HG02973 (cell line): ENCODE results near the gene CNPY3.

ENCODE experiments used
- ATAC-seq: cut with Tn5 transposase; IDR thresholded peaks from one replicate; pipeline ENCODE4 v1.9.1; 2021; ENCODE audit warnings: moderate library complexity; ENCODE audit not compliant: unreplicated experiment

Gene CNPY3

DNA sequence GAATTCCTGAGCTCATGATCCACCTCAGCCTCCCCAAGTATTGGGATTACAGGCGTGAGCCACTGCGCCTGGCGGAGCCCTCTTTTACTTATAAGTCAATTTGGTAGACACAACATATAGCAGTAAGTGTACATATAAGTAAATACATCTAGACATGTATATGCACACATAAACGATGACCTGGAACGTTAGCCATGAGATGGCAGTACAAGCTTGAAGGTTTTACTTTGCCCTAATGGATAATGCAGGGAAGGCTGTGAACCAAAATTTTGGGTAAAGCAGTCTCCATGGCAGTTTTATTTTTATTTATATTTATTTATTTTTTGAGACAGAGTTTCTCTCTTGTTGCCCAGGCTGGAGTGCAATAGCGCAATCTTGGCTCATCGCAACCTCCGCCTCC lies 28.8 kb downstream of the CNPY3 start:
- ATAC-seq = no peak

DNA sequence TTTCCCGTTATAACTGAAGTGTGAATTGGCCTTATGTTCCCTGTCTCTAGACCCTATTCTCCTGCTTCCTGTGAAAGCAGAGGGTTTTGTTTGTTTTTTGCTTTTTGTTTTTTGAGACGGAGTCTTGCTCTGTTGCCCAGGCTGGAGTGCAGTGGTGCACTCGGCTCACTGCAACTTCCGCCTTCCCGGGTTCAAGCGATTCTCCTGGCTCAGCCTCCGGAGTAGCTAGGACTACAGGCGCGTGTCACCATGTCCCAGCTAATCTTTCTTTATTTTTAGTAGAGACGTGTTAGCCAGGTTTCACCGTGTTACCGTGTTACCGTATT lies 30.6 kb downstream of the CNPY3 start:
- ATAC-seq = no peak

DNA sequence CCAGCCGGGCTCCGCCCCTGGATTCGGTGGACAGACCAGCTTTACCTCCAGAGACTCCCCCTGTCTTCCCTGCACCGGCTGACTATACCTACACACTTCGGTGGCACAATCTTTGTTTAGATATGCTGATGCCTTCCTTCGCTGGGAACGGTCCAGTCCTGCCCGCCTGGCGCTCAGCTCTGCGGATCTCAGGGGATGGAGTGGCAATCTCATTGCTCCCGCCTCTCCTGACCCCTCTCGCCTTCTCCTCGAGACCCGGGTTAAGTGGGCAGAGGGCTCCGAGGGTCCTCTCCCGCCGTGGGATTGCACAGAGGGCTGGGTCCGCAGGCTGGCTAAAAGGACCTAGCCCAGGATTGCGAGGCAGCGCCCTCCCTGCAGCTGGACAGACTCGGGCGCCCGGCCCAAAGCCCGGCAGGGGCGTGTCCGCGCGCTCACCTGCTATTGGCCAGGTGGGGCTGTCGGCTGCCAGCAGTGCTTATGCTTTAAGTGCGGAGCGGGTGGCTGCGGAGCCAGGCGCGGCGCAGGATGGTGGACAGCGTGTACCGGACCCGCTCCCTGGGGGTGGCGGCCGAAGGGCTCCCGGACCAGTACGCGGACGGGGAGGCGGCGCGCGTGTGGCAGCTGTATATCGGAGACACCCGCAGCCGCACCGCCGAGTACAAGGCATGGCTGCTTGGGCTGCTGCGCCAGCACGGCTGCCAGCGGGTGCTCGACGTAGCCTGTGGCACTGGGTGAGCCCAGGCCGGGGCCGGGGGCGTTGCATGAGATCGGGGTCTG lies 31.2 kb downstream of the CNPY3 start, which contains the start of gene GNMT:
GNMT (plus strand) TSS at position 512 of the 777 bp plus-strand sequence; CDS start at position 526, 14 bp downstream.
- ATAC-seq = no peak

DNA sequence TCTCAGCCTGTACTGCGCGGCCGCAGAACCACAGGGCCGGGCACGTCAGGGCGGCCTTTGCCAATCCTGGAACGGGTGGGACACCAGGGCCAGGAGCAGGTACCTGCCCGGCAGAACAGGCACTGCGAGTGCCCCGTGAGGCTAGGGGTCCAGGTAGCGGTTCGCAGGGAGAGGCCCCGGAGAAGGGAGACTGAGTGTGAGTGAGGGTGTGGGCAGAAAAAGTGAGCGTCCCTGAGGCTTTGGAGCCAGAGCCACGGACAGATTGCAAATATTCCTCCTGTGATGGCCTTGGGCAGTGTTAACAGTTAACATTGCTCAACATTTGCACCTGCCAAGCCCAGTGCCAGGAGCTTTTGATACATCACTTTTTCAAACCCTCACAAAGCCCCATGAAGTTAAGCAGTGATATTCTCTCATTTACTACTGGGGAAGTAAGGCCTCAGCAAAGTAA lies 31.8 kb downstream of the CNPY3 start:
- ATAC-seq = no peak

DNA sequence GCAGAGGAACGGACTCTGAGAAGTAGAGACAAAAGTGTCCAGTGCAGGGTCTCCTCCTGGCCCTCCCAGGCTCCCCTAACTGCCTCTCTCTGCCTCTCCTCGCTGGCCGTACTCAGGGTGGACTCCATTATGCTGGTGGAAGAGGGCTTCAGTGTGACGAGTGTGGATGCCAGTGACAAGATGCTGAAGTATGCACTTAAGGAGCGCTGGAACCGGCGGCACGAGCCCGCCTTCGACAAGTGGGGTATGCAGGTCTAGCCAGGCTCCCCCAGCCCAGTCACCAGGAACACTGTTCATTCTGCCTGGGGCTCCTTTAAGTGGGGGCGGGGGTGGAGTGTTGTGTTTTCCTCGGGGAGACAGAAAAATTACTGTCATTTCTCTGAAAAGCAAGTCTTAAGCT lies 32.8 kb downstream of the CNPY3 start:
- ATAC-seq = no peak

DNA sequence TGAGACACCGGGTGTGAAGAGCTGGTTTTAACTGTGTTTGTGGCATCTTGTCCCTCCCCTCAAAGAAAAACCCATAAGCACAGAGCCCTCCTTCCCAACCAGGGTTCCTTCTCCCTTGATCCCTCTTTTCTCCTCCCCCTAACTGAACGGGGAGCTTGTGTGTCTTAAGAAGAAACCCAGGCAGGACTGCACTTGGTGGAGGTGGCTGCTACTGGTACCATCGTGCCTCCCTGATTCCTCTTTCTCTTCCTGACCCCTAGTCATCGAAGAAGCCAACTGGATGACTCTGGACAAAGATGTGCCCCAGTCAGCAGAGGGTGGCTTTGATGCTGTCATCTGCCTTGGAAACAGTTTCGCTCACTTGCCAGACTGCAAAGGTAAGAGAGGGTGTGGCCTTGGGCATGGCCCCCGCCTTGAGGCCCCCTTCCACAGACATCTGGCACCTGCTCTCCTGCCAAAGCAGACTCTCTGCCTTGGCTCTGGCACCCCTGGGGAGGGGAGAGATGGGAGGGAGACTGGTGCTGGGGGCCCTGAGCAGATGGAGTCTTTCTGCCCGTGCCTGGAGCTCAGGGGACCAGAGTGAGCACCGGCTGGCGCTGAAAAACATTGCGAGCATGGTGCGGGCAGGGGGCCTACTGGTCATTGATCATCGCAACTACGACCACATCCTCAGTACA lies 33.4 kb downstream of the CNPY3 start:
- ATAC-seq = no peak

DNA sequence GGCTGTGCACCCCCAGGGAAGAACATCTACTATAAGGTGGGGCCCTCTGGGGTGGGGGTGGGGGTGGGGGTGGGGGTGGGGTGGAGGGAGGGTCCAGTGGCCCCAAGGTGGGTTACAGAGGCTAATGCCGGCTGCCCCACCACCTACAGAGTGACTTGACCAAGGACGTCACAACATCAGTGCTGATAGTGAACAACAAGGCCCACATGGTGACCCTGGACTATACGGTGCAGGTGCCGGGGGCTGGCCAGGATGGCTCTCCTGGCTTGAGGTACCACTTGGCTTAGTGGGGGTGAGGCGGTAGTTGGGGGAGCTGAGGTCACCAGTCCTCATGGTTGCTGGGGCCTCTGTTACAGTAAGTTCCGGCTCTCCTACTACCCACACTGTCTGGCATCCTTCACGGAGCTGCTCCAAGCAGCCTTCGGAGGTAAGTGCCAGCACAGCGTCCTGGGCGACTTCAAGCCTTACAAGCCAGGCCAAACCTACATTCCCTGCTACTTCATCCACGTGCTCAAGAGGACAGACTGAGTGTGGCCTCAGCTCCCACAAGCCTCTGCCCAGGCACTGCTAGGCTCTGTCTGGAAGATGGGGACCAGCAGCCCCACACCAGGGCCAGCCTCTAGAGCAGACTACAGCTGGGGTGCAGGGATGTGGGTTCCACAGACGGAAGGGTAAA lies 34.0 kb downstream of the CNPY3 start:
- no peak for ATAC-seq

DNA sequence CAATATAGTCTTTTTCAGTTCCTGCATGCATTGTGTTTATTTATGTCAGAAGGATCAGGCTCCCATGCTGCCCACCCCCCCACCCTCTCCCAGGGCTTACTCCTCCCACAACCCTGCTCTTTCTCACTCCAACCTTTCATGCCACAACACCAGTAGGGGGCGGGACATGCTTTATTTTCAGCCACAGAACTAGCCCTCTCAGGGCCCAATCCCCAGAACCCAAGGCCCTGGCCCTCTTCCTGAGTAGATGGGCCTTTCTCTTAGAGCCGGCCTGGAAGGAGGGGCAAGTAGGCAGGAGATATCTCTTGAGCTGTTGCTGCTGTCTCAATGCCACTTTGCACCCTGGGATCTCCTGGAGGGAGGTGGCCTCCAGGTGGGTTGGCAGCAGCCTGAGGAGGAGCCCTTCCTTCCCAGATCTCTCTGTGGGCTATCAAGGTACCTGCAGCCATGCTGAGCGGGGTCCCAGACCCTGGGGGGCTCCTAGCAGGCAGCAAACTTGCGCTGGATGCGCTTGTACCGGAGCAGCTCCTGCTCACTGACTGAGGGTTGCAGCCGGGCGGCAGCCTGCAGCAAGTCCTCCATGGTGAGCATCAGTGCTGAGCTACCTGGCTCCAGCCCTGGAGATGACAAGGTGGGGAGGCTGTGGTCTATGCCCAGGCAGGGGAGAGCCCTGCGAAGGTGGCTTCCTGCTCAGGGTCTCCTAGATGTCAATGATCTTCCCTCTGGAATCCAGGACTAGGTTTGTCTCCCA lies 34.8 kb downstream of the CNPY3 start:
- ATAC-seq = no peak

DNA sequence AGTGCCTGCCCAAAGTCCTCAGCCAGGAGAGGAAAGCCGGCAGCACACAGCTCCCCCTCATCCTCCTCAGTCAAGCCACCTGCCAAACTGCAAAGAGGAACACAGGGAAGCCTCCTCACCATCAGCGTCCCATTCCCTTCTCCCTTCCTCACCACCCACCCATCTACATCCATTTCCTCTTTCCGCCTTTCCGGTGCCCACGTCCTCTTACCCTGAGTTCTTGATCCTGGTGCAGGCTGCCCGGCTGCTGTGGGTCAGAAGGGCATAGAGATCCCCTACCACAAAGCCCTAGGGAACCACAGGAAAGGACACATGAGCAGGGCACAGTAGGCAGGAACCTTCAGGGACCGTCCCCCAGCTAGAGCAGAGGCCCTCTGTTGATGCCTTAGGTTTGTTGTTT lies 37.3 kb downstream of the CNPY3 start:
- ATAC-seq = no peak

DNA sequence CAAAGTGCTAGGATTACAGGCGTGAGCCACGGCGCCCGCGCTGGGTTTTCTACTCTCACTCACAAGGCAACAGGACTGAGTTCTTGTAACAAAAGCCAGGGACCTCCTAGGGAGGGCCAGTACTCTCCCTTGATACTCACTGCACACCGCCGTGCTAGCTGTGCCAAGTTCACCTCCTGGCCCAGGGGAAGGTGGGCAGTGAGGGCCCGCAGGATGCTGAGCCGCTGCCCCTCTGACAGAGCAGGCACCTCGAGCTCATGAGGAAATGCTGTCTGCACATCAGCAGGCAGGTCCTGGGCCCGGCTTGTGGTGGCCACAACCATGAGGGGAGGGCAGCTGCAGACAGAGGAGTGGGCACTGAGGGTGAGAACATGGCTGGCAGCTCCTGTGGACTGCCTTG lies 37.9 kb downstream of the CNPY3 start:
- ATAC-seq = no peak

DNA sequence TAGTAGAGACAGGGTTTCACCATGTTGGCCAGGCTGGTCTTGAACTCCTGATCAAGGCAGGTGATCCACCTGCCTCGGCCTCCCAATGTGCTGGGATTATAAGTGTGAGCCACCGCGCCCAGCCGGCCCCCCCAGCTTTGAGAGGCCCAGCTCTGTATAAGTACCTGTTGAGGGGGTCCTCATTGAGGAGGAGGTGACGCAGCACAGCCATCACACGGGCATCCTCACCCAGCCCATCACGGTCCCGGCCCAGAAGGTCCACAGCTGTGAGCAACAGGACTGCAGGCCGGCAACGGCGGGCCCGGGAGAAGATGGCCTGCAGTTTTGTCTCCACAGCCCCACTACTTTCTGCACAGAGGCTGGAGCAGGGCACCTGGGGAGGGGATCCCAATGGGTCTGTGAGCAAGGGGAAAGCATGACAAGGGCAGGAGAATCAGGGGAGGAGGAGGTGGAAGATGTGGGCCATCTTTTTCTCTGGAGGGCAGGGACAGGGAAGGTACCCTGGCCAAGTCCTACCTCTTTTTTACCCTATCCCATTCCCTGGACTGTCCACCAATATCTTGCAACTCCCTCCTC lies 38.9 kb downstream of the CNPY3 start:
- no peak for ATAC-seq

DNA sequence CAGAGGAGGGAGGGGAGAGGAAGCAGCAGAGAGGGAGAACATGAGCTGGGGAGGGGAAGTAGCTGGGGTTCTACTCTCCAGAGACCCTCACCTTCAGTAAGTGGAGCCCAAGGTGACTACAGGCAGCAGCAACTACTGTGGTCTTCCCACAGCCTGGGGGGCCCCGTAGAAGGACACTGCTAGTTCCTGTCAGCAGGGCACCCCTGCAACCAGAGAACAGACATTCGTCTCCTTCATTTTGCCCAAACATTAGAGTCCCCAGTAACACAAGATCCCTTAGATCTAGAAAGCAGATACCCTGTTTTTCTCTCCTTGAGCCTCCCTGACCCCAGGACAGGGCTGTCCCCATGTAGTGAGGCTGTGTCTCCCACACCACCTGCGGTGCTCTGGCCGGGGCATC lies 39.5 kb downstream of the CNPY3 start:
- ATAC-seq = no peak

DNA sequence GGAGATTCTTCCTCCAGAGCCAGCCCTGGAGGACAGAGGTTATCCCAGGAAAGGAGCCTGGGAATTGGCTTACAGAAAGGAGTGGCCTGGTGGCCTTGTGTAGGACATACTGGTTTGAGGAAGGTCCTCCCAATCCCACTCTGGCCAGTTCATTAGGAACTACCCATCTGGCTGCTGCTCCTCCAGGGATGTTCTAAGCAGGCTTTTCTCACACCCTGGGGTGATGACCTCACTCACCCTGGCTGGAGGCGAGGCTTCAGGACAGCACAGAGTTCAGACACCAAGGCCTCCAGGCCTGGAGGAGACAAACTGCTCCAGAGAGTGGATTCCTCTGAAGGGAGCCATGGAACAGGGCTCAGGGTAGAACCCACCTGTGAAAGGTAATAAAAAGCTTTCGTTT lies 40.2 kb downstream of the CNPY3 start:
- ATAC-seq = no peak

DNA sequence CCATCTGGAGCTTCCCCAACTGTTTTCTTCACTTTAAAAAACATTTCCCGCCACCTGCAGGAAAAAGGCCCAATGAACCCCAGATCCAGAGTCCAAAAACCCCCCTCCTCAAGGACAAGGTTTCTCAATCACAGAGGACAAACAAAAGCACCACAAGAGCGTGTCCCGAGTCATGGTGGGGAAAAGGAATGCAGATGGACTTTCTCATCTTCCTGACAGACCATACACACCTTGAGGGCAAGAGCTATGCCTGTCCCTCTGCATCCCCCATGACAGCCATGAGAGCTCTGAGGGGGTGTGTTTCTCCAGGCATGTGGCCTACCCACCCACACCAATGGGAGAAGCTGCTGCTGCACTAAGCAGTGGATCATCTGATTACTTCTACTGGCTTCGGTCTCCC lies 40.7 kb downstream of the CNPY3 start:
- no peak for ATAC-seq

DNA sequence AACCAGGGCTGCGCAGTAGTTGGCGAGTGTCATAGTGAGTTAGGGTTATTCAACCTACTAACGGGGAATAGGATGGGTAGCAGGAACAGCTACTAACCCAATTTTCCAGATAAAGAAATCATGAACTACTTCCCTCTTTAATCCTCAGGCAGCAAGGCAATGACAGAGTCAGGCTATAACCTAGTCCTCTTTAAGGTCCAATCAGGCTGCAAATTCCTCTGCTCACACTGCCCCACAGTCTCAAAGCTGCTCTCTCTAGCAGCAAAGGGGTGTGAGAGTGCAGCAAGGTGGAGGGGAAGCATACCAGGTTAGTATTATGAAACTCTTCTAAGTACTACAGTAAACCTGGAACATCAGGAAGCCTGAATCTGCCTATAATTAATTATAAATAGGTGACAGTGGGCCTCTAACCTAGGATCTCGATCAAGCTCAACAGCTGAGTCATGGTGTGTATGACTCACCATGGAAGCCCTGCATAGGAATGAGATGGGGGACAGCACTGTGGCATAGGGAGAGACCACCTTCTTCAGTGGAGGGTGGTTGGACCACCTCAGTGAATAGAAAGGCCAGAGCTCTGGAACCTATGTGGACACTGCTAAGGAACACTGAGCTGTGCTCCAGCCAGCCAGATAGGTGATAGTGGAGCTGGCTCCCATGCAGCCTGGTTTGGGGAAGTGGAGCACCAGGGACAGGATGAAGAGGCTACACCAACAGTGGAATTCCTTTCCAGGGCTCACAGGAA lies 41.8 kb downstream of the CNPY3 start:
- no peak for ATAC-seq

DNA sequence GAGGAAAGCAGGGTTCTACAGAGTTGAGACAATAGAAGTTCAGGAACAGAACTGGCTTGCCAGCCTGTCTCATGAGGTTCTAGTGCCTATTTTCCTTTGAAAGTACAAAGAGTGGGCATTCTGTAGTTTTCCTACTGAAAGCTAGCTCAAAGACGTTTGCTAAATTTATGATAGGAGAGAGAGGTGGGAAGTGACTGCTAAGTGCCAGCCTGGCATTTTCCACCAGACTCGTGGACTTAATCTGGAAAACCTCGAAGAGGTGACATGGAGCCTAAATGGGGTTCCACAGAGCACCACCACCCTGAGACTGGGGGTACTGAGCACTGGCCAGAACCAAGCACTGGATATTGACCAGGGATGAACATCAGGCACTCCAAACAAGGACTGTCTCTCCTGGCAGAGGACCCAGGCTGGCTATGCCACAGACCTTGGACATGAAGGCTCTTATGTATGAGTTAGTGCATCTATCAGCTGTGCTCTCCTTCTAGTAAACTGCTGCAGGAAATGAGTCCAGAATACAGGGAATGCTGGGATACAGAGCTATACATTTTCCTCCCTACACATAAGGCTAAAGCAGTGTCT lies 42.6 kb downstream of the CNPY3 start:
- ATAC-seq = no peak

DNA sequence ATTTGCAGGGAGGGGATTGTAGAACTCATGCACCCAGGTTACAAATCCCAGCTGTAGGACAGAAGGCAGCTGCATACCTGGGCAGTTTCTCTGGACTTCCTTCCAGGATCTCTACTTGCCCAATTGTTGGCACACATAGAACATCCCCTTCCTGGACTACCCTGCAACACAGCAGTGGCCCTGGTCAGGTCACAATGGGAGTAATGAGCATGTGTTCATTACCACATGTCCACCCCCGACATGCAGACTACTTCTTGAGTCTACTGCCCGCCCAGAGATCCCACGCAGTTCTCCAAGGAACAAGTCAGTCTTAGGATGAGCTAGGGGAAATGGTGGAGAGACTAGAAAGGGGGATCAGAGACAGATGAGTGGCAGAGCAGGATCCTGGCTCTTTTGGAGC lies 44.6 kb downstream of the CNPY3 start:
- ATAC-seq = no peak

DNA sequence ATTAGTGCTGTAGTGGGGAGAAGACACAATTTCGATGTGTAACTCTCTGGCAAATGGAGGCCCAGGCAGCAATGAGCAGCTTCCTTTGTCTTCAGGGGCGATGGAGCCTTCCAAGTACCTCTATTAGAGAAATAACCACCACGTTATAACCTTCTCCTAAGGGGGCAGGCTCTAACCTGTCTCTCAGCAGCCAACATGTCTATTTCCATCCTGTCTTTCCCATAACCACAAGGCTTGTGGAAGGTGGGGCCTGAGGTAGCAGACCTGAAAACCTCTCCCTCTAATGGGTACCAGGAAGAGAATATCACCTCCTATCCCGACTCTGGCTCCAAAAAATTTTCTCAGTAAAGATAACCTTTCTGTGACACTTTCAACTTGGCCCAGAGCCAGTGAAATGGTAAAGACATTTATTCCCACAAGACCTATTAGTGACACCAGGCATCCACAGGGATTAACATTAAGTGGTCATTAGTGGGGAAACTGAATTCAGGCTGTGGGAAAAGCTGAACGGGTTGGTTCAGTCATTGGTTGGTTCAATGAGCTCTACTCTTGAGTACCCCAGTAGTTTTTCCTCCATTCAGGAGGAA lies 45.7 kb downstream of the CNPY3 start:
- ATAC-seq = no peak

DNA sequence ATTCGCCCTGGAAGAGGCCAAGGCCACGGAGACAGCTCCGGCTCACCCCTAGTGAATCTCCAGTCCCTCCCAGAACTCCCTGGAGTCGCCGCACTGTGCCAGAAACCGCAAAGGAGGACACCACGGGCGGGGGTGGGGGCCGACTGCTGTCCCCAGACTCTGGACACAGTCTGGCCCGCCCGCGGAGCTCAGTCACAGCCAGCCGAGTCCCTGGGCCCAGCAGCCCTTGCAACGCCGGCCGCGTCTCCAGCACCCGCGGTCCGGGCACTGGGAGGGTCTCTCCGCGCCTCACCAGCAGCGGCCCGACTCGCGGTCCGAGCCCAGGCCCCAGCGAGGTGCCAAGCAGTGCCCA lies 49.2 kb downstream of the CNPY3 start:
- ATAC-seq = peak; percentile 12
